K562 (cell line): ENCODE data around the gene PPP2R5A. TPM values are rescaled to one million over a fixed set of nuclear protein-coding genes. Genes with fewer than 3 reads are reported as not detected.

ENCODE experiments used
- ARNT ChIP-seq, 2 experiments: fragments of 450-650 bp; IDR thresholded peaks; 2 replicates each; pipeline ENCODE4 v1.6.1; 2016; ENCODE audit warnings: mild to moderate bottlenecking in 1 of 2
- ATF7 ChIP-seq: fragments of 450-650 bp; IDR thresholded peaks from 2 replicates; pipeline ENCODE4 v1.7.1; 2014; ENCODE audit warnings: mild to moderate bottlenecking, moderate library complexity
- CGGBP1 ChIP-seq: fragments of 250-450 bp; sonication (Bioruptor Pico); IDR thresholded peaks from 2 replicates; pipeline ENCODE4 v1.9.0; 2021; ENCODE audit warnings: mild to moderate bottlenecking
- GTF2B ChIP-seq: IDR thresholded peaks from 2 replicates; pipeline ENCODE4 v1.6.1; 2011; ENCODE audit not compliant: insufficient read length; ENCODE audit errors: extremely low read depth
- HDAC2 ChIP-seq: fragments of 450-650 bp; IDR thresholded peaks from 2 replicates; pipeline ENCODE4 v1.6.1; 2016; ENCODE audit warnings: mild to moderate bottlenecking
- HDGF ChIP-seq: fragments of 450-650 bp; IDR thresholded peaks from 2 replicates; pipeline ENCODE4 v1.6.1; 2016
- HINFP ChIP-seq: fragments of 450-650 bp; conservative IDR thresholded peaks from 2 replicates; pipeline ENCODE4 v1.6.1; 2016; ENCODE audit warnings: missing genetic modification characterization, low read depth, mild to moderate bottlenecking, control low read depth, missing compliant biosample characterization
- MAZ ChIP-seq, 2 experiments: fragments of 450-650 bp in 1 of 2; sonication (generic) in 1 of 2; formaldehyde crosslinking; IDR thresholded peaks in 1 of 2; conservative IDR thresholded peaks in 1 of 2; 2 replicates each; pipeline versions ENCODE4 v1.4.0 to v1.5.0; 2020; ENCODE audit warnings: mild to moderate bottlenecking in 1 of 2, missing genetic modification reagents in 1 of 2
- NR2C2 ChIP-seq, 2 experiments: fragments of 200-800 bp in 1 of 2; sonication (Bioruptor generic) in 1 of 2; sonication (generic) in 1 of 2; formaldehyde crosslinking in 1 of 2; IDR thresholded peaks; 2 replicates each; pipeline versions ENCODE4 v1.6.1 to v1.8.0; 2016 to 2022; ENCODE audit warnings: mild to moderate bottlenecking in 1 of 2, missing compliant biosample characterization in 1 of 2, missing genetic modification characterization in 1 of 2, missing genetic modification reagents in 1 of 2
- NUFIP1 ChIP-seq: fragments of 450-650 bp; IDR thresholded peaks from 2 replicates; pipeline ENCODE4 v1.6.1; 2018; ENCODE audit not compliant: partially characterized antibody
- RBM22 ChIP-seq: fragments of 200-400 bp; formaldehyde crosslinking; IDR thresholded peaks from 2 replicates; pipeline ENCODE4 v1.6.1; 2018; ENCODE audit warnings: low read length, low read depth; ENCODE audit not compliant: poor library complexity, severe bottlenecking
- SMAD1 ChIP-seq: fragments of 150-350 bp; IDR thresholded peaks from 2 replicates; pipeline ENCODE4 v1.6.1; 2014; ENCODE audit warnings: low read length, low read depth; ENCODE audit not compliant: partially characterized antibody
- UBTF ChIP-seq, 2 experiments: IDR thresholded peaks; 2 replicates each; pipeline ENCODE4 v1.6.1; 2012; ENCODE audit warnings: improper control_type of control experiment in 2 of 2, low read depth in 2 of 2, low read length in 2 of 2, borderline replicate concordance in 1 of 2
- ZBTB43 ChIP-seq: sonication (generic); formaldehyde crosslinking; IDR thresholded peaks from 2 replicates; pipeline ENCODE4 v1.8.0; 2023; ENCODE audit warnings: mild to moderate bottlenecking, missing genetic modification reagents
- ZNF277 ChIP-seq: fragments of 250-450 bp; sonication (Bioruptor Pico); IDR thresholded peaks from 2 replicates; pipeline ENCODE4 v1.8.0; 2022; ENCODE audit warnings: inconsistent platforms, mild to moderate bottlenecking, moderate library complexity, borderline replicate concordance
- ZNF347 ChIP-seq: fragments of 450-650 bp; formaldehyde crosslinking; IDR thresholded peaks from 2 replicates; pipeline ENCODE4 v1.4.0; 2020; ENCODE audit warnings: low read depth, mild to moderate bottlenecking, moderate library complexity
- ZNF551 ChIP-seq: fragments of 250-450 bp; sonication (Bioruptor Pico); IDR thresholded peaks from 2 replicates; pipeline ENCODE4 v1.5.0; 2021; ENCODE audit warnings: mild to moderate bottlenecking, moderate library complexity
- polyA plus RNA-seq, 8 experiments: library from polyadenylated mRNA; depleted of rRNA in 4 of 8; stranded (reverse) in 5 of 8; unstranded in 3 of 8; fragments of >200 nt; fragmentation: Nextera tagmentation in 2 of 8; fragmentation: Illumina TruSeq in 1 of 8; extraction: Ambion mirVana in 2 of 8; extraction: Trizol in 1 of 8; gene quantifications; 2 replicates each; pipeline versions ENCODE4 v1.2.1 to v1.2.3, GENCODE V29; 2011 to 2014; ENCODE audit warnings: inconsistent platforms in 1 of 8, missing spikeins in 1 of 8
- total RNA-seq, 7 experiments: library from RNA; depleted of rRNA in 6 of 7; stranded (reverse); fragments of >200 nt in 6 of 7; fragmentation: Illumina TruSeq in 2 of 7; extraction: Trizol in 2 of 7; gene quantifications; 2 replicates each; pipeline versions ENCODE4 v1.2.1 to v1.2.3, GENCODE V29; 2011 to 2021; ENCODE audit warnings: low replicate concordance in 1 of 7

The PPP2R5A gene
- total and polyA plus RNA-seq, 9 of the 15 experiments (the other 6 are each of a cell fraction or from before 2014, with no cell fraction given), result 26.9 to 106 (median 64.3) TPM

GRCh38 chr1:212242288-212242984, 42.8 kb upstream of the PPP2R5A start (continued):
- TF ChIP-seq CGGBP1 (CRISPR knock-in tag) (no peak), GTF2B (peak; percentile 40), RBM22 (no peak), HDGF (no peak), ZNF277 (no peak), ARNT (IDR thresholded peaks at IDR 0.05) (0 out of 4 replicates have a peak, but pooled peaks of 1 of the 2 experiments have one; percentile 59), NR2C2 (CRISPR knock-in tag; IDR thresholded peaks at IDR 0.05) (no peak), NR2C2 (tag; IDR thresholded peaks at IDR 0.05) (peak; percentile 95), ATF7 (peak; percentile 56; the same call in 1 of the 2 replicates), NUFIP1 (peak; percentile 21), HDAC2 (peak; percentile 85), ZNF551 (CRISPR knock-in tag) (no peak), UBTF (IDR thresholded peaks at IDR 0.05; ENCODE audit: borderline replicate concordance in 1 of 2, low read depth in 2 of 2, low read length in 2 of 2) (peak; percentile 70 to 93; a peak in 3 of 4 replicates), ZBTB43 (CRISPR knock-in tag) (no peak), SMAD1 (peak; percentile 13), ZNF347 (no peak), MAZ (CRISPR knock-in tag; conservative IDR thresholded peaks at IDR 0.05 in 1 of 2, IDR thresholded peaks at IDR 0.05 in 1 of 2) (peak in 1 of 2 experiments; percentile 36; a peak in 2 of 4 replicates), HINFP (tag) (no peak)
